Measurements from ENCODE around the gene SLC4A7. TPM values are rescaled to one million over a fixed set of nuclear protein-coding genes. Genes with fewer than 3 reads are reported as not detected.

The SLC4A7 gene
- total RNA-seq, 1 experiment from 2014 or later: 101 TPM

GRCh38 chr3:27483117-27484014, 818 bp downstream of the SLC4A7 start:
- Histone ChIP-seq H3K27ac (ENCODE audit: low read length) (peak overlapping the region; percentile 86), H3K4me3 (ENCODE audit: low read length) (peak overlapping the region; percentile 99), H3K9ac (ENCODE audit: low read length) (peak overlapping the region; percentile 97), H2AFZ (ENCODE audit: low read length) (peak overlapping the region; percentile 59), H3K36me3 (ENCODE audit: insufficient read depth, low read length) (peaks cover 29% of the 10 kb centered on the region), H3K4me1 (ENCODE audit: low read length) (peaks cover 30% of the 10 kb centered on the region), H4K20me1 (ENCODE audit: insufficient read depth, low read depth, low read length) (0 out of 2 replicates have a peak, but pooled peaks cover 3% of the 10 kb centered on the region), H3K79me2 (ENCODE audit: low read length) (peaks cover 57% of the 10 kb centered on the region), H3K4me2 (ENCODE audit: low read depth, low read length, poor library complexity, severe bottlenecking) (peak overlapping the region; percentile 74), H3K27me3 (ENCODE audit: low read length) (no peaks in the 10 kb centered on the region), H3K9me3 (ENCODE audit: low read length) (no peaks in the 10 kb centered on the region), H3K9me2 (replicated peaks; ENCODE audit: insufficient read depth, low read length) (no peaks in the 10 kb centered on the region)
- DNase-seq: peak; percentile 88

DNA sequence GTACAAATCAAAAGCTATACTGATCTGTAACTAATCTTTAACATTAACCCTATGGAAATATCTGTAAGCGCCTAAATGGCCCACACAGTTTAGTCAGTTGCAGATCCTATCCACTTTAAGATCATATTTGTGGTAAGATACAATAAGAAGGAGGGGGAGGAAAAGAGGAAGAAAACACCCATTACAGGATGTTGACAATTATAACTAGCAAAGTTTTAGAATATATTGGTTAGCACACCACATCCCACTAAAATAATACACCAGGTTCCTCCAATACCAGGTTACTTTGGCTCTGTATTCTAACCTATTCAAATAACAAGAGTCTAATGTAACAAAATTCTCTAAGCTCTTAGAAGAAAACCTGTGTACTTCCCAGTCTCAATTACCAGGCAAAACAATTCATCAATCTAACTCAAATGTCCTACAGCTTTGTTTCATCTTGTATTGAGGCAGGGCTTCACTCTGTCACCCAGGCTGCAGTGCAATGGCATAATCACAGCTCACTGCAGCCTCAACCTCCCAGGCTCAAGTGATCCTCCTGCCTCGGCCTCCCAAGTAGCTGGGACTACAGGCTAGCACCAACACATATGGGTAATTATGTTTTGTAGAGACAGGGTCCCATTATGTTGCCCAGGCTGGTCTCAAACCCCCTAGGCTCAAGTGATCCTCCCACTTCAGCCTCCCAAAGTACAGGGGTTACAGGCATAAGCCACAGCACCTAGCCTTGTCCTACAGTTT, 4.2 kb downstream of the SLC4A7 start:
- peaks cover 6% of the 10 kb centered on the region; the same call in 1 of the 2 replicates for H4K20me1 ChIP-seq (ENCODE audit: insufficient read depth, low read depth, low read length)
- H3K9me3 ChIP-seq (ENCODE audit: low read length): no peaks in the 10 kb centered on the region
- peaks cover 42% of the 10 kb centered on the region for H3K36me3 ChIP-seq (ENCODE audit: insufficient read depth, low read length)
- DNase-seq: peak; percentile 39
- H3K9me2 ChIP-seq (replicated peaks; ENCODE audit: insufficient read depth, low read length): no peaks in the 10 kb centered on the region
- peaks cover 91% of the 10 kb centered on the region for H3K79me2 ChIP-seq (ENCODE audit: low read length)
- H3K9ac ChIP-seq (ENCODE audit: low read length): no peak overlapping the region
- H3K4me2 ChIP-seq (ENCODE audit: low read depth, low read length, poor library complexity, severe bottlenecking): no peak overlapping the region
- H2AFZ ChIP-seq (ENCODE audit: low read length): no peak overlapping the region
- H3K27me3 ChIP-seq (ENCODE audit: low read length): no peaks in the 10 kb centered on the region
- H3K27ac ChIP-seq (ENCODE audit: low read length): no peak overlapping the region
- H3K4me3 ChIP-seq (ENCODE audit: low read length): no peak overlapping the region
- H3K4me1 ChIP-seq (ENCODE audit: low read length): peaks cover 20% of the 10 kb centered on the region

GRCh38 chr3:27471923-27472550, 12.1 kb downstream of the SLC4A7 start:
- H3K9me2 ChIP-seq (replicated peaks; ENCODE audit: insufficient read depth, low read length): no peaks in the 10 kb centered on the region
- H3K27ac ChIP-seq (ENCODE audit: low read length): no peak overlapping the region
- peaks cover 19% of the 10 kb centered on the region for H3K4me1 ChIP-seq (ENCODE audit: low read length)
- H3K9me3 ChIP-seq (ENCODE audit: low read length): no peaks in the 10 kb centered on the region
- H2AFZ ChIP-seq (ENCODE audit: low read length): no peak overlapping the region
- H3K79me2 ChIP-seq (ENCODE audit: low read length): peaks cover 100% of the 10 kb centered on the region
- no peaks in the 10 kb centered on the region for H3K27me3 ChIP-seq (ENCODE audit: low read length)
- no peak overlapping the region for H3K4me3 ChIP-seq (ENCODE audit: low read length)
- DNase-seq: no peak
- peaks cover 24% of the 10 kb centered on the region for H4K20me1 ChIP-seq (ENCODE audit: insufficient read depth, low read depth, low read length)
- H3K4me2 ChIP-seq (ENCODE audit: low read depth, low read length, poor library complexity, severe bottlenecking): no peak overlapping the region
- no peak overlapping the region for H3K9ac ChIP-seq (ENCODE audit: low read length)
- H3K36me3 ChIP-seq (ENCODE audit: insufficient read depth, low read length): peaks cover 8% of the 10 kb centered on the region

DNA sequence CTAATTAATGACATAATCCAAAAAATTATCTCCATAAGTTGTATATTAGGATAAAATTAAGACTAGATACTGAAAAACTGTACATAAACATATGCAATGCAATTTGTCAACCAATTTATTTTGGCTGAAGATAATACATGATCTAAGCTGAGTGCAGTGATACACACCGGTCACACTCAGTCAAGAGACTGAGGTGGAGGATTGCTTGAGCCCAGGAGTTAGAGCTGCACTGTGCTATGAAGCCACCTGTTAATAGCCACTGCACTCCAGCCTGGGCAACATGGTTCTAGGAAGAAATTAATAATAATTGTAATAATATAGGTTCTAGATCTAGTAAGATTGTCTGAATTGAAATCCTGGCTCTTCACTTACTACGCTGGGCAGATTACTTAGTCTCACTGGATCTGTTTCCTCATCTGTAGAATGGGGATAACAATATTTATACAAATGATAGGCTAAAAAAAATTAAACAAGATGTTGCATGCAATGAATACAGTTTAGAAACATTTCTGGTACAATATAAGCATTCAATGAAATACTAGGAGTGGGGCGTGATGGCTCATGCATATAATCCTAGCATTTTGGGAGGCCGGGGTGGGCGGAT, 15.8 kb downstream of the SLC4A7 start:
- no peak for DNase-seq

DNA sequence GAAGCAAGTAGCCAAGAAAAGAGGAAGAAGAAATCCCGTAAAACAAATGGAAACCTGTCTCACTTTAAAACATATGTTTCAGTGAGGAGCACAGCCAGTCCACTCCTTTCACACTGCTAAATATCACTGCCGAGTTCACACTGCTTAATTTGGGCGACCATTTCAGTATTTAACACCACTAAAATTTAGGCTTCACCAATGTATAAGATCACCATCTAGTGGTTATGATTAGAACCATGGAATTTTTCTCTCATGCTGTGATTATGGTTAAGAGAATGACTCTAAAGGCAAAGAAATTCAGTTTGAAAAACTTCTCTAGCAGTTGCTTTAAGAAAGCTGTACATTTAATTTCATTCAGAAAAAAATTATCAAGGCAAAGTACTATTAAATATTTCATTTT, 16.6 kb downstream of the SLC4A7 start:
- no peaks in the 10 kb centered on the region for H3K27me3 ChIP-seq (ENCODE audit: low read length)
- no peak overlapping the region for H3K27ac ChIP-seq (ENCODE audit: low read length)
- DNase-seq: peak; percentile 70
- peaks cover 3% of the 10 kb centered on the region; the same call in 1 of the 2 replicates for H3K36me3 ChIP-seq (ENCODE audit: insufficient read depth, low read length)
- no peak overlapping the region for H3K4me3 ChIP-seq (ENCODE audit: low read length)
- no peak overlapping the region for H2AFZ ChIP-seq (ENCODE audit: low read length)
- H4K20me1 ChIP-seq (ENCODE audit: insufficient read depth, low read depth, low read length): peaks cover 15% of the 10 kb centered on the region
- H3K9me3 ChIP-seq (ENCODE audit: low read length): no peaks in the 10 kb centered on the region
- peaks cover 100% of the 10 kb centered on the region for H3K79me2 ChIP-seq (ENCODE audit: low read length)
- H3K9me2 ChIP-seq (replicated peaks; ENCODE audit: insufficient read depth, low read length): no peaks in the 10 kb centered on the region
- no peak overlapping the region for H3K9ac ChIP-seq (ENCODE audit: low read length)
- H3K4me1 ChIP-seq (ENCODE audit: low read length): peaks cover 21% of the 10 kb centered on the region
- peak overlapping the region; percentile 33 for H3K4me2 ChIP-seq (ENCODE audit: low read depth, low read length, poor library complexity, severe bottlenecking)

More for the DNA sequence above, 15.8 kb downstream of the SLC4A7 start:
- no peak overlapping the region for H3K9ac ChIP-seq (ENCODE audit: low read length)
- H3K79me2 ChIP-seq (ENCODE audit: low read length): peaks cover 100% of the 10 kb centered on the region
- H3K9me2 ChIP-seq (replicated peaks; ENCODE audit: insufficient read depth, low read length): no peaks in the 10 kb centered on the region
- H3K4me2 ChIP-seq (ENCODE audit: low read depth, low read length, poor library complexity, severe bottlenecking): no peak overlapping the region
- H3K36me3 ChIP-seq (ENCODE audit: insufficient read depth, low read length): peaks cover 3% of the 10 kb centered on the region; the same call in 1 of the 2 replicates
- H4K20me1 ChIP-seq (ENCODE audit: insufficient read depth, low read depth, low read length): peaks cover 20% of the 10 kb centered on the region
- H3K27ac ChIP-seq (ENCODE audit: low read length): no peak overlapping the region
- no peak overlapping the region for H2AFZ ChIP-seq (ENCODE audit: low read length)
- H3K9me3 ChIP-seq (ENCODE audit: low read length): no peaks in the 10 kb centered on the region
- H3K27me3 ChIP-seq (ENCODE audit: low read length): no peaks in the 10 kb centered on the region
- peaks cover 21% of the 10 kb centered on the region for H3K4me1 ChIP-seq (ENCODE audit: low read length)
- H3K4me3 ChIP-seq (ENCODE audit: low read length): no peak overlapping the region

- Histone ChIP-seq H3K4me3 (ENCODE audit: low read length) (no peak overlapping the region), H3K9me2 (replicated peaks; ENCODE audit: insufficient read depth, low read length) (no peaks in the 10 kb centered on the region), H3K4me2 (ENCODE audit: low read depth, low read length, poor library complexity, severe bottlenecking) (no peak overlapping the region), H4K20me1 (ENCODE audit: insufficient read depth, low read depth, low read length) (peaks cover 19% of the 10 kb centered on the region), H2AFZ (ENCODE audit: low read length) (no peak overlapping the region), H3K36me3 (ENCODE audit: insufficient read depth, low read length) (no peaks in the 10 kb centered on the region), H3K27ac (ENCODE audit: low read length) (no peak overlapping the region), H3K9ac (ENCODE audit: low read length) (no peak overlapping the region), H3K9me3 (ENCODE audit: low read length) (no peaks in the 10 kb centered on the region), H3K4me1 (ENCODE audit: low read length) (peaks cover 15% of the 10 kb centered on the region), H3K27me3 (ENCODE audit: low read length) (no peaks in the 10 kb centered on the region), H3K79me2 (ENCODE audit: low read length) (peaks cover 99% of the 10 kb centered on the region)
- no peak for DNase-seq
Measured at GRCh38 chr3:27464646-27465045, 19.5 kb downstream of the SLC4A7 start.

GRCh38 chr3:27462228-27462627, 22.0 kb downstream of the SLC4A7 start:
- DNase-seq: no peak
- Histone ChIP-seq H2AFZ (ENCODE audit: low read length) (no peak overlapping the region), H3K4me2 (ENCODE audit: low read depth, low read length, poor library complexity, severe bottlenecking) (no peak overlapping the region), H3K27ac (ENCODE audit: low read length) (no peak overlapping the region), H3K79me2 (ENCODE audit: low read length) (peaks cover 99% of the 10 kb centered on the region), H3K27me3 (ENCODE audit: low read length) (no peaks in the 10 kb centered on the region), H3K36me3 (ENCODE audit: insufficient read depth, low read length) (0 out of 2 replicates have a peak, but pooled peaks cover 3% of the 10 kb centered on the region), H4K20me1 (ENCODE audit: insufficient read depth, low read depth, low read length) (peaks cover 16% of the 10 kb centered on the region), H3K4me3 (ENCODE audit: low read length) (no peak overlapping the region), H3K9me2 (replicated peaks; ENCODE audit: insufficient read depth, low read length) (no peaks in the 10 kb centered on the region), H3K9ac (ENCODE audit: low read length) (no peak overlapping the region), H3K9me3 (ENCODE audit: low read length) (no peaks in the 10 kb centered on the region), H3K4me1 (ENCODE audit: low read length) (peaks cover 4% of the 10 kb centered on the region)

Measured in Karpas-422 (cell line).